GM12878 (cell line): ENCODE measurements around the gene ZDHHC14. TPM values are rescaled to one million over a fixed set of nuclear protein-coding genes. Genes with fewer than 3 reads are reported as not detected.

ENCODE experiments used
- ATF2 ChIP-seq: IDR thresholded peaks from 2 replicates; pipeline ENCODE4 v1.6.1; 2012; ENCODE audit warnings: low read length, inconsistent platforms
- CHD2 ChIP-seq: IDR thresholded peaks from 2 replicates; pipeline ENCODE4 v1.6.1; 2011; ENCODE audit warnings: low read depth, low read length, improper control_type of control experiment, borderline replicate concordance
- E4F1 ChIP-seq: fragments of 450-650 bp; IDR thresholded peaks from 2 replicates; pipeline ENCODE4 v1.6.1; 2018; ENCODE audit warnings: borderline replicate concordance, mild to moderate bottlenecking; ENCODE audit not compliant: partially characterized antibody
- ESRRA ChIP-seq: IDR thresholded peaks from 2 replicates; pipeline ENCODE4 v1.6.1; 2012; ENCODE audit warnings: mild to moderate bottlenecking, low read length, improper control_type of control experiment
- HSF1 ChIP-seq: fragments of 150-350 bp; IDR thresholded peaks from 2 replicates; pipeline ENCODE4 v1.6.1; 2014; ENCODE audit warnings: mild to moderate bottlenecking, low read depth, low read length
- IKZF2 ChIP-seq, 2 experiments: fragments of 450-650 bp; IDR thresholded peaks; 2 replicates each; pipeline ENCODE4 v1.6.1; 2017; ENCODE audit warnings: mild to moderate bottlenecking in 2 of 2, moderate library complexity in 2 of 2
- MXI1 ChIP-seq: fragments of 150-350 bp; IDR thresholded peaks from 2 replicates; pipeline ENCODE4 v1.6.1; 2011; ENCODE audit warnings: low read depth, mild to moderate bottlenecking, inconsistent platforms, low read length, improper control_type of control experiment
- RAD21 ChIP-seq: IDR thresholded peaks from 2 replicates; pipeline ENCODE4 v1.6.1; 2011; ENCODE audit warnings: mild to moderate bottlenecking, low read depth, low read length, moderate library complexity; ENCODE audit not compliant: insufficient read depth
- RAD51 ChIP-seq: fragments of 450-650 bp; IDR thresholded peaks from 2 replicates; pipeline ENCODE4 v1.6.1; 2016; ENCODE audit warnings: moderate library complexity, mild to moderate bottlenecking, inconsistent platforms
- RUNX3 ChIP-seq: IDR thresholded peaks from 2 replicates; pipeline ENCODE4 v1.6.1; 2012; ENCODE audit warnings: low read length, inconsistent platforms
- USF1 ChIP-seq: IDR thresholded peaks from 2 replicates; pipeline ENCODE4 v1.6.1; 2011; ENCODE audit warnings: borderline replicate concordance, low read depth, mild to moderate bottlenecking, moderate library complexity, mixed read lengths, low read length; ENCODE audit not compliant: insufficient read depth; ENCODE audit errors: extremely low read length
- ZBED1 ChIP-seq: IDR thresholded peaks from 2 replicates; pipeline ENCODE4 v1.6.1; 2016; ENCODE audit warnings: borderline replicate concordance
- polyA plus RNA-seq, 11 experiments: library from polyadenylated mRNA; depleted of rRNA in 4 of 11; unstranded in 6 of 11; stranded (reverse) in 5 of 11; fragments of >200 nt; fragmentation: Nextera tagmentation in 4 of 11; fragmentation: Illumina TruSeq in 1 of 11; extraction: Ambion mirVana in 4 of 11; extraction: Trizol in 1 of 11; gene quantifications; 1 replicate in 1 of 11; 2 replicates in 10 of 11; pipeline versions ENCODE4 v1.2.1 to v1.2.3, GENCODE V29; 2011 to 2016; ENCODE audit warnings: inconsistent platforms in 2 of 11, missing spikeins in 2 of 11, low read depth in 1 of 11
- total RNA-seq, 4 experiments: library from RNA; depleted of rRNA in 3 of 4; stranded (reverse); fragments of >200 nt in 3 of 4; fragmentation: Illumina TruSeq in 1 of 4; extraction: Trizol in 1 of 4; gene quantifications; 2 replicates each; pipeline versions ENCODE4 v1.2.1 to v1.2.3, GENCODE V29; 2013 to 2021
- TF ChIP-seq, protein P1 (sequence below), 3 experiments: IDR thresholded peaks in 2 of 3; conservative IDR thresholded peaks in 1 of 3; 2 replicates each; pipeline ENCODE4 v1.5.1; 2011; ENCODE audit warnings: low read depth in 3 of 3, low read length in 3 of 3, mild to moderate bottlenecking in 3 of 3, control low read depth in 2 of 3, moderate library complexity in 2 of 3, inconsistent platforms in 1 of 3, mixed read lengths in 1 of 3; ENCODE audit not compliant: control insufficient read depth in 2 of 3, insufficient read depth in 1 of 3; ENCODE audit errors: extremely low read depth in 1 of 3
- TF ChIP-seq, protein P2 (sequence below): fragments of 450-650 bp; IDR thresholded peaks from 2 replicates; pipeline ENCODE4 v1.6.1; 2016; ENCODE audit warnings: mild to moderate bottlenecking
- TF ChIP-seq, protein P3 (sequence below): IDR thresholded peaks from 2 replicates; pipeline ENCODE4 v1.6.1; 2011; ENCODE audit warnings: low read depth, low read length, improper control_type of control experiment, borderline replicate concordance

Gene ZDHHC14
- total and polyA plus RNA-seq, 10 of the 15 experiments (the other 5 are each of a cell fraction or from before 2014, with no cell fraction given): 0.15 to 16.0 (median 0.76) TPM; not detected in 1

- TF ChIP-seq, protein P1, sequence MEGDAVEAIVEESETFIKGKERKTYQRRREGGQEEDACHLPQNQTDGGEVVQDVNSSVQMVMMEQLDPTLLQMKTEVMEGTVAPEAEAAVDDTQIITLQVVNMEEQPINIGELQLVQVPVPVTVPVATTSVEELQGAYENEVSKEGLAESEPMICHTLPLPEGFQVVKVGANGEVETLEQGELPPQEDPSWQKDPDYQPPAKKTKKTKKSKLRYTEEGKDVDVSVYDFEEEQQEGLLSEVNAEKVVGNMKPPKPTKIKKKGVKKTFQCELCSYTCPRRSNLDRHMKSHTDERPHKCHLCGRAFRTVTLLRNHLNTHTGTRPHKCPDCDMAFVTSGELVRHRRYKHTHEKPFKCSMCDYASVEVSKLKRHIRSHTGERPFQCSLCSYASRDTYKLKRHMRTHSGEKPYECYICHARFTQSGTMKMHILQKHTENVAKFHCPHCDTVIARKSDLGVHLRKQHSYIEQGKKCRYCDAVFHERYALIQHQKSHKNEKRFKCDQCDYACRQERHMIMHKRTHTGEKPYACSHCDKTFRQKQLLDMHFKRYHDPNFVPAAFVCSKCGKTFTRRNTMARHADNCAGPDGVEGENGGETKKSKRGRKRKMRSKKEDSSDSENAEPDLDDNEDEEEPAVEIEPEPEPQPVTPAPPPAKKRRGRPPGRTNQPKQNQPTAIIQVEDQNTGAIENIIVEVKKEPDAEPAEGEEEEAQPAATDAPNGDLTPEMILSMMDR (IDR thresholded peaks at IDR 0.05 in 2 of 3, conservative IDR thresholded peaks at IDR 0.05 in 1 of 3; ENCODE audit: control insufficient read depth in 2 of 3, extremely low read depth in 1 of 3, insufficient read depth in 1 of 3, low read depth in 3 of 3, low read length in 3 of 3): peak; percentile 41 to 58 (median 46); a peak in 5 of 6 replicates
- peak; percentile 73 for TF ChIP-seq CHD2
- no peak for TF ChIP-seq ESRRA
- TF ChIP-seq ZBED1: peak; percentile 75
- TF ChIP-seq ATF2: peak; percentile 96
- TF ChIP-seq IKZF2 (IDR thresholded peaks at IDR 0.05): peak; percentile 95 to 98; a peak in 3 of 4 replicates
- TF ChIP-seq E4F1: no peak
- TF ChIP-seq HSF1: no peak
- TF ChIP-seq RAD21: peak; percentile 15; the same call in 1 of the 2 replicates
- TF ChIP-seq MXI1: peak; percentile 79
- TF ChIP-seq RUNX3: peak; percentile 93
- peak; percentile 39; the same call in 1 of the 2 replicates for TF ChIP-seq RAD51
- TF ChIP-seq USF1: no peak
- TF ChIP-seq, protein P2, sequence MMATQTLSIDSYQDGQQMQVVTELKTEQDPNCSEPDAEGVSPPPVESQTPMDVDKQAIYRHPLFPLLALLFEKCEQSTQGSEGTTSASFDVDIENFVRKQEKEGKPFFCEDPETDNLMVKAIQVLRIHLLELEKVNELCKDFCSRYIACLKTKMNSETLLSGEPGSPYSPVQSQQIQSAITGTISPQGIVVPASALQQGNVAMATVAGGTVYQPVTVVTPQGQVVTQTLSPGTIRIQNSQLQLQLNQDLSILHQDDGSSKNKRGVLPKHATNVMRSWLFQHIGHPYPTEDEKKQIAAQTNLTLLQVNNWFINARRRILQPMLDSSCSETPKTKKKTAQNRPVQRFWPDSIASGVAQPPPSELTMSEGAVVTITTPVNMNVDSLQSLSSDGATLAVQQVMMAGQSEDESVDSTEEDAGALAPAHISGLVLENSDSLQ: peak; percentile 84
- TF ChIP-seq, protein P3, sequence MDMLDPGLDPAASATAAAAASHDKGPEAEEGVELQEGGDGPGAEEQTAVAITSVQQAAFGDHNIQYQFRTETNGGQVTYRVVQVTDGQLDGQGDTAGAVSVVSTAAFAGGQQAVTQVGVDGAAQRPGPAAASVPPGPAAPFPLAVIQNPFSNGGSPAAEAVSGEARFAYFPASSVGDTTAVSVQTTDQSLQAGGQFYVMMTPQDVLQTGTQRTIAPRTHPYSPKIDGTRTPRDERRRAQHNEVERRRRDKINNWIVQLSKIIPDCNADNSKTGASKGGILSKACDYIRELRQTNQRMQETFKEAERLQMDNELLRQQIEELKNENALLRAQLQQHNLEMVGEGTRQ: no peak
Observed at GRCh38 chr6:157461000-157461915, 80.3 kb downstream of the ZDHHC14 start (continued).
